SK-N-SH (cell line): ENCODE results near the gene TMEM44. TPM values are rescaled to one million over a fixed set of nuclear protein-coding genes. Genes with fewer than 3 reads are reported as not detected.

Experiments used
- CTCF ChIA-PET: fragments of 300-600, 350-600 bp; formaldehyde crosslinking; extraction: SDS; loops from one replicate; lab custom pipeline; 2021; lab: Yijun Ruan, JAX
- POLR2A ChIA-PET: fragments of 350-600 bp; sonication (Branson Sonifier 250); formaldehyde crosslinking; extraction: SDS; loops from one replicate; lab custom pipeline; 2020; ENCODE audit warnings: antibody characterized with exemption, inconsistent platforms; lab: Yijun Ruan, JAX
- DNase-seq: peaks from one replicate; pipeline ENCODE4 v3.0.0; 2012
- H2AFZ ChIP-seq: fragments of 200-600 bp; sonication (generic); 2 replicates; pipeline ENCODE4 v1.8.1; 2016; ENCODE audit warnings: antibody characterized with exemption, mild to moderate bottlenecking, low read depth
- H3F3A ChIP-seq: fragments of 200-600 bp; sonication (generic); replicated peaks from 2 replicates; pipeline ENCODE3; 2016; ENCODE audit warnings: antibody characterized with exemption, mild to moderate bottlenecking; ENCODE audit not compliant: insufficient read depth
- H3K27ac ChIP-seq, 2 experiments: fragments of 200-500 bp in 1 of 2; fragments of 200-600 bp in 1 of 2; sonication (Bioruptor generic) in 1 of 2; sonication (generic), shearing (Covaris generic) in 1 of 2; 2 replicates each; pipeline versions ENCODE4 v1.5.1 to v1.6.1; 2014 to 2016; ENCODE audit warnings: low read depth in 2 of 2, inconsistent platforms in 1 of 2, low read length in 1 of 2, mild to moderate bottlenecking in 1 of 2, mixed read lengths in 1 of 2
- H3K27me3 ChIP-seq: fragments of 200-600 bp; sonication (generic), shearing (Covaris generic); 2 replicates; pipeline ENCODE4 v1.6.1; 2016; ENCODE audit warnings: mixed run types; ENCODE audit not compliant: insufficient read depth
- H3K36me3 ChIP-seq, 2 experiments: fragments of 200-500 bp in 1 of 2; fragments of 200-600 bp in 1 of 2; sonication (Bioruptor generic) in 1 of 2; sonication (generic) in 1 of 2; replicated peaks in 1 of 2; 2 replicates each; pipeline versions ENCODE3 to v1.5.1; 2014 to 2016; ENCODE audit warnings: low read length in 1 of 2, mild to moderate bottlenecking in 1 of 2; ENCODE audit not compliant: insufficient read depth in 2 of 2, control insufficient read depth in 1 of 2
- H3K4me1 ChIP-seq, 2 experiments: fragments of 200-500 bp in 1 of 2; fragments of 200-600 bp in 1 of 2; sonication (Bioruptor generic) in 1 of 2; sonication (generic), shearing (Covaris generic) in 1 of 2; 2 replicates each; pipeline versions ENCODE4 v1.5.1 to v1.6.1; 2014 to 2016; ENCODE audit warnings: low read depth in 1 of 2, low read length in 1 of 2, mixed run types in 1 of 2; ENCODE audit not compliant: insufficient read depth in 2 of 2, control insufficient read depth in 1 of 2
- H3K4me2 ChIP-seq: fragments of 200-600 bp; sonication (generic), shearing (Covaris generic); 2 replicates; pipeline ENCODE4 v1.6.1; 2017; ENCODE audit warnings: mixed run types
- H3K4me3 ChIP-seq, 2 experiments: fragments of 200-500 bp in 1 of 2; fragments of 200-600 bp in 1 of 2; sonication (Bioruptor generic) in 1 of 2; sonication (generic), shearing (Covaris generic) in 1 of 2; 2 replicates each; pipeline versions ENCODE4 v1.5.1 to v1.8.1; 2014 to 2016; ENCODE audit warnings: low read depth in 2 of 2, inconsistent platforms in 1 of 2, low read length in 1 of 2, mild to moderate bottlenecking in 1 of 2, mixed read lengths in 1 of 2, moderate library complexity in 1 of 2
- H3K79me2 ChIP-seq: fragments of 200-600 bp; sonication (generic); 2 replicates; pipeline ENCODE4 v1.8.1; 2017; ENCODE audit warnings: mild to moderate bottlenecking; ENCODE audit not compliant: insufficient read depth
- H3K9ac ChIP-seq: fragments of 200-600 bp; sonication (generic); 2 replicates; pipeline ENCODE4 v1.6.1; 2017; ENCODE audit warnings: mixed run types
- H3K9me2 ChIP-seq: fragments of 200-600 bp; sonication (generic); 2 replicates; pipeline ENCODE4 v1.6.1; 2017; ENCODE audit warnings: mixed run types
- H3K9me3 ChIP-seq: fragments of 200-600 bp; sonication (generic); 2 replicates; pipeline ENCODE4 v1.6.1; 2017; ENCODE audit warnings: mixed run types, mild to moderate bottlenecking, moderate library complexity
- H4K20me1 ChIP-seq: fragments of 200-600 bp; sonication (generic); 2 replicates; pipeline ENCODE4 v1.6.1; 2017; ENCODE audit warnings: mild to moderate bottlenecking, mixed run types; ENCODE audit not compliant: insufficient read depth
- CTCF ChIP-seq: fragments of 200-600 bp; sonication (generic); IDR thresholded peaks from 2 replicates; pipeline ENCODE4 v1.6.1; 2017; ENCODE audit warnings: antibody characterized with exemption, mild to moderate bottlenecking, moderate library complexity
- EZH2phosphoT487 ChIP-seq: fragments of 200-600 bp; sonication (generic); IDR thresholded peaks from 2 replicates; pipeline ENCODE4 v1.6.1; 2017; ENCODE audit warnings: low read depth, mixed run types, mild to moderate bottlenecking, antibody characterized with exemption, moderate library complexity, borderline replicate concordance
- FOSL2 ChIP-seq: IDR thresholded peaks from 2 replicates; pipeline ENCODE4 v1.4.0; 2012; ENCODE audit warnings: low read depth, mild to moderate bottlenecking, moderate library complexity, borderline replicate concordance
- GABPA ChIP-seq: IDR thresholded peaks from 2 replicates; pipeline ENCODE4 v1.4.0; 2012; ENCODE audit warnings: low read depth, mild to moderate bottlenecking
- IRF3 ChIP-seq: fragments of 150-350 bp; IDR thresholded peaks from 2 replicates; pipeline ENCODE4 v1.6.1; 2016; ENCODE audit warnings: mild to moderate bottlenecking, low read depth, low read length
- JUND ChIP-seq: IDR thresholded peaks from 2 replicates; pipeline ENCODE4 v1.4.0; 2012
- MAX ChIP-seq: IDR thresholded peaks from 2 replicates; pipeline ENCODE4 v1.4.0; 2012; ENCODE audit warnings: low read depth
- MEF2A ChIP-seq: IDR thresholded peaks from 2 replicates; pipeline ENCODE4 v1.4.0; 2012; ENCODE audit warnings: low read depth, borderline replicate concordance
- NFIC ChIP-seq: IDR thresholded peaks from 2 replicates; pipeline ENCODE4 v1.4.0; 2012; ENCODE audit warnings: borderline replicate concordance
- RAD21 ChIP-seq: IDR thresholded peaks from 2 replicates; pipeline ENCODE4 v1.6.1; 2012; ENCODE audit warnings: mild to moderate bottlenecking, low read length
- REST ChIP-seq: IDR thresholded peaks from 2 replicates; pipeline ENCODE4 v1.6.1; 2012; ENCODE audit warnings: mild to moderate bottlenecking, low read depth, low read length, moderate library complexity
- RFX5 ChIP-seq: IDR thresholded peaks from 2 replicates; pipeline ENCODE4 v1.6.1; 2012; ENCODE audit warnings: mild to moderate bottlenecking, improper control_type of control experiment, low read length
- RXRA ChIP-seq: IDR thresholded peaks from 2 replicates; pipeline ENCODE4 v1.4.0; 2012; ENCODE audit warnings: low read depth, mild to moderate bottlenecking, borderline replicate concordance
- SIN3A ChIP-seq: IDR thresholded peaks from 2 replicates; pipeline ENCODE4 v1.6.1; 2012; ENCODE audit warnings: low read depth, mild to moderate bottlenecking, low read length, moderate library complexity, borderline replicate concordance
- USF1 ChIP-seq: IDR thresholded peaks from 2 replicates; pipeline ENCODE4 v1.4.0; 2012; ENCODE audit warnings: low read depth, borderline replicate concordance
- YY1 ChIP-seq: IDR thresholded peaks from 2 replicates; pipeline ENCODE4 v1.4.0; 2012; ENCODE audit warnings: low read depth, mild to moderate bottlenecking
- WGBS: methylation state at CpG from one replicate; pipeline ENCODE4 v1.1.6; 2017; ENCODE audit warnings: low lambda C conversion rate; 5-methylcytosine and 5-hydroxymethylcytosine counted together
- polyA plus RNA-seq, 3 experiments: library from polyadenylated mRNA; depleted of rRNA; stranded (reverse); fragments of >200 nt; gene quantifications; 2 replicates each; pipeline ENCODE4 v1.2.3, GENCODE V29; 2012

Gene TMEM44
- polyA plus RNA-seq, 1 of the 3 experiments (the other 2 are of a cell fraction): 22.6 TPM

GRCh38 chr3:194543550-194543949, 89.7 kb downstream of the TMEM44 start:
- Histone ChIP-seq H3K36me3 (no peaks in the 10 kb centered on the region), H3K27me3 (no peaks in the 10 kb centered on the region), H3K4me1 (no peaks in the 10 kb centered on the region), H3K9me2 (no peaks in the 10 kb centered on the region), H3K79me2 (no peaks in the 10 kb centered on the region), H3K27ac (no peak overlapping the region), H3K9me3 (no peaks in the 10 kb centered on the region), H3K9ac (no peak overlapping the region), H4K20me1 (no peaks in the 10 kb centered on the region), H2AFZ (no peak overlapping the region), H3K4me2 (no peak overlapping the region), H3F3A (peaks cover 11% of the 10 kb centered on the region), H3K4me3 (no peak overlapping the region)
- ChIA-PET POLR2A (no interaction called here), CTCF (no interaction called here)
- WGBS: 82% methylated on average over 8 of the region's 8 CpGs
- TF ChIP-seq RXRA (no peak), RAD21 (no peak), GABPA (no peak), NFIC (no peak), REST (no peak), MEF2A (no peak), IRF3 (no peak), MAX (no peak), FOSL2 (no peak), YY1 (no peak), SIN3A (no peak), RFX5 (no peak), JUND (no peak), EZH2phosphoT487 (no peak)
- DNase-seq: no peak

GRCh38 chr3:194541483-194541882, 91.7 kb downstream of the TMEM44 start:
- TF ChIP-seq FOSL2 (no peak), USF1 (no peak), JUND (no peak), REST (no peak), CTCF (no peak)
- Histone ChIP-seq H3F3A (peaks cover 21% of the 10 kb centered on the region), H3K4me2 (no peak overlapping the region), H3K4me3 (no peak overlapping the region), H3K9me2 (no peaks in the 10 kb centered on the region), H3K27me3 (no peaks in the 10 kb centered on the region), H3K79me2 (no peaks in the 10 kb centered on the region), H3K4me1 (peaks cover 7 to 15% of the 10 kb centered on the region in 2 experiments; a peak in 2 of 4 replicates), H3K27ac (no peak overlapping the region), H3K36me3 (no peaks in the 10 kb centered on the region), H3K9ac (no peak overlapping the region), H4K20me1 (no peaks in the 10 kb centered on the region), H2AFZ (no peak overlapping the region), H3K9me3 (no peaks in the 10 kb centered on the region)
- DNase-seq: no peak
- ChIA-PET POLR2A (no interaction called here), CTCF (no interaction called here)
- 94% methylated on average over 8 of the region's 8 CpGs for WGBS
